MM.1S (cell line): ENCODE measurements around the gene SLC6A7.

Source experiments
- DNase-seq: peaks from one replicate; pipeline ENCODE4 v3.0.0-alpha.2; 2015
- H2AFZ ChIP-seq: fragments of 300-600 bp; sonication (generic); 2 replicates; pipeline ENCODE4 v1.6.0; 2016; ENCODE audit warnings: antibody characterized with exemption, low read length
- H3F3A ChIP-seq: fragments of 300-600 bp; sonication (generic); 2 replicates; pipeline ENCODE4 v1.6.1; 2016; ENCODE audit warnings: mild to moderate bottlenecking, antibody characterized with exemption, low read length, moderate library complexity, mixed read lengths; ENCODE audit not compliant: insufficient read depth
- H3K27ac ChIP-seq: fragments of 300-600 bp; sonication (generic); 2 replicates; pipeline ENCODE4 v1.5.1; 2016; ENCODE audit warnings: mild to moderate bottlenecking, low read length
- H3K27me3 ChIP-seq: fragments of 300-600 bp; sonication (generic); replicated peaks from 2 replicates; pipeline ENCODE4 v1.6.0; 2016; ENCODE audit warnings: low read length; ENCODE audit not compliant: insufficient read depth
- H3K36me3 ChIP-seq: fragments of 300-600 bp; sonication (generic); replicated peaks from 2 replicates; pipeline ENCODE4 v1.6.1; 2016; ENCODE audit warnings: mild to moderate bottlenecking, low read length, mixed read lengths; ENCODE audit not compliant: insufficient read depth
- H3K4me1 ChIP-seq: fragments of 300-600 bp; sonication (generic); 2 replicates; pipeline ENCODE4 v1.6.1; 2016; ENCODE audit warnings: low read length, mixed read lengths
- H3K4me2 ChIP-seq: fragments of 300-600 bp; sonication (generic); 2 replicates; pipeline ENCODE4 v1.6.0; 2016; ENCODE audit warnings: low read depth, low read length
- H3K4me3 ChIP-seq: fragments of 300-600 bp; sonication (generic); 2 replicates; pipeline ENCODE4 v1.5.1; 2016; ENCODE audit warnings: low read length, mixed read lengths
- H3K79me2 ChIP-seq: fragments of 300-600 bp; sonication (generic); 2 replicates; pipeline ENCODE4 v1.6.1; 2016; ENCODE audit warnings: mixed run types, low read length, mixed read lengths
- H3K9ac ChIP-seq: fragments of 300-600 bp; sonication (generic); 2 replicates; pipeline ENCODE4 v1.6.1; 2016; ENCODE audit warnings: low read length, mixed read lengths
- H3K9me2 ChIP-seq: fragments of 300-600 bp; sonication (generic); replicated peaks from 2 replicates; pipeline ENCODE4 v1.6.1; 2016; ENCODE audit warnings: mild to moderate bottlenecking, low read length, mixed read lengths; ENCODE audit not compliant: insufficient read depth
- H3K9me3 ChIP-seq: fragments of 300-600 bp; sonication (generic); replicated peaks from 2 replicates; pipeline ENCODE4 v1.6.1; 2016; ENCODE audit warnings: mild to moderate bottlenecking, low read length, mixed read lengths; ENCODE audit not compliant: insufficient read depth
- H4K20me1 ChIP-seq: fragments of 300-600 bp; sonication (generic); 2 replicates; pipeline ENCODE4 v1.6.1; 2016; ENCODE audit warnings: mild to moderate bottlenecking, low read length, moderate library complexity, mixed read lengths; ENCODE audit not compliant: insufficient read depth
- EZH2 ChIP-seq: fragments of 300-600 bp; sonication (generic); optimal IDR thresholded peaks from 2 replicates; pipeline ENCODE3; 2017; ENCODE audit warnings: low read depth, mild to moderate bottlenecking, antibody characterized with exemption, low read length, mixed read lengths
- EZH2phosphoT487 ChIP-seq: fragments of 300-600 bp; sonication (generic); IDR thresholded peaks from 2 replicates; pipeline ENCODE4 v1.6.1; 2018; ENCODE audit warnings: antibody characterized with exemption, low read length
- TF ChIP-seq, protein P1 (sequence below): fragments of 300-600 bp; sonication (generic); IDR thresholded peaks from 2 replicates; pipeline ENCODE4 v1.5.1; 2016; ENCODE audit warnings: antibody characterized with exemption, low read length, mixed read lengths

SLC6A7 gene

DNA sequence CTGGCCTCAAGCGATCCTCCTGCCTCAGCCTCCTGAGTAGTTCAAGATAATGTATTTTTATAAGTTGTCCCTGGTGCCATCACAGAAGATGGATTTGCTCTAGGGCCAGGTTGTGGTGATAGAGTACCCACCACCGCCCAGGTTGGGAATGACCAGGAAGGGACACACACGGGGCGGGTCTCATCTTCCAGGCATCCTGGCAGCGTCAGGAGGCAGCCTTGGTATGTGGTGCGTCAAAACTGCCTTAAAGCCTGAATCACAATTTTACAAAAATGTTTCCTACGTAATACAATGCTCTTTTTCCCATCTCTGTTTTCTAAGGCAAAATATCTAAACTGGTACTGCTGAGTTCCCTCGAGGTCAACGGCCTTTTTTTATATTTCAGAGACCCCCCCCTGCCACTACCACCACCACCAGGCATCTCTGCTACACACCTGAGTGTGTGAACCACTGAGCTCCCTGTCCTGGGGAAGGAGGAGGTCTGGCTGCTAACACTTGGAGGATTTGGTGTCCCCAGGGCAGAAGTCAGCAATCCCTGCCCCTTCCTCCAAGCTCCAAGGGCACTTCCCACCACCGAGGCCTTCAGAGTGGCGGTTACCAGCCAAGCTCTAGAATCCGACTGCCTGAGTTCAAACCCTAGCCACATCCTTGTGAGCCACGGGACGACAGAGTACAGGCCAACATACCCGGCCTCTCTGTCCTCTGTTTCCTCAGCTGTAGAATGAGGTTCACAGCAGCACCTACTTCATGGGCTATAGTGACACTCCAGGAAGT, 47.3 kb downstream of the SLC6A7 start:
- no peaks in the 10 kb centered on the region for H3K36me3 ChIP-seq
- no peaks in the 10 kb centered on the region for H3K9me2 ChIP-seq
- no peak overlapping the region for H2AFZ ChIP-seq
- no peaks in the 10 kb centered on the region for H3K4me1 ChIP-seq
- H3K79me2 ChIP-seq, result no peaks in the 10 kb centered on the region
- H3K9ac ChIP-seq, result no peak overlapping the region
- no peak overlapping the region for H3K27ac ChIP-seq
- no peaks in the 10 kb centered on the region for H3K27me3 ChIP-seq
- no peak for DNase-seq
- no peak overlapping the region for H3K4me3 ChIP-seq
- TF ChIP-seq, protein P1, sequence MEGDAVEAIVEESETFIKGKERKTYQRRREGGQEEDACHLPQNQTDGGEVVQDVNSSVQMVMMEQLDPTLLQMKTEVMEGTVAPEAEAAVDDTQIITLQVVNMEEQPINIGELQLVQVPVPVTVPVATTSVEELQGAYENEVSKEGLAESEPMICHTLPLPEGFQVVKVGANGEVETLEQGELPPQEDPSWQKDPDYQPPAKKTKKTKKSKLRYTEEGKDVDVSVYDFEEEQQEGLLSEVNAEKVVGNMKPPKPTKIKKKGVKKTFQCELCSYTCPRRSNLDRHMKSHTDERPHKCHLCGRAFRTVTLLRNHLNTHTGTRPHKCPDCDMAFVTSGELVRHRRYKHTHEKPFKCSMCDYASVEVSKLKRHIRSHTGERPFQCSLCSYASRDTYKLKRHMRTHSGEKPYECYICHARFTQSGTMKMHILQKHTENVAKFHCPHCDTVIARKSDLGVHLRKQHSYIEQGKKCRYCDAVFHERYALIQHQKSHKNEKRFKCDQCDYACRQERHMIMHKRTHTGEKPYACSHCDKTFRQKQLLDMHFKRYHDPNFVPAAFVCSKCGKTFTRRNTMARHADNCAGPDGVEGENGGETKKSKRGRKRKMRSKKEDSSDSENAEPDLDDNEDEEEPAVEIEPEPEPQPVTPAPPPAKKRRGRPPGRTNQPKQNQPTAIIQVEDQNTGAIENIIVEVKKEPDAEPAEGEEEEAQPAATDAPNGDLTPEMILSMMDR, result no peak
- TF ChIP-seq EZH2phosphoT487 (no peak), EZH2 (no peak)
- H3K9me3 ChIP-seq, result no peaks in the 10 kb centered on the region
- H3K4me2 ChIP-seq, result no peak overlapping the region
- H3F3A ChIP-seq, result no peaks in the 10 kb centered on the region
- H4K20me1 ChIP-seq, result no peaks in the 10 kb centered on the region

DNA sequence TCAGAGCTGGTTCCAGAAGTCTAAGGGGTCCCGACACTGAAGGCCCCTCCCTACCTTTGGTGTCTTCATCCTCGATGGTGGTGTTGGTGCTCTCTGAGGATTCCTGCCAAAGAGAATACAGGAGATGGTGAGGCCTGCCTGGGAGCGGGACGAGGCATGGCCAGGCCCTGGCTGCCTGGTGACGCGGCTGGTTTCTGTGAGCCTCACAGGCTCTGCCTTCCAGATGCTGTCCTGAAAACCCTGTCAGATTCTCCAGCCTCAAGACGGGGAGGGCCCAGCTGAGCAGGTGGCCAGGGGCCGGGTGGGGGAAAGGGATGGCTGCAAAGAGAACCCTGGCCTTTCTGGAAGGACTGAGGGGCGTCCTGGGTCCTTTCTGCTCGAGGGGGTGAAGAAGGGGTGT, 48.8 kb downstream of the SLC6A7 start:
- Histone ChIP-seq H3K36me3 (no peaks in the 10 kb centered on the region), H3K4me1 (no peaks in the 10 kb centered on the region), H3F3A (no peaks in the 10 kb centered on the region), H3K27ac (no peak overlapping the region), H3K4me2 (no peak overlapping the region), H3K9me3 (no peaks in the 10 kb centered on the region), H3K27me3 (no peaks in the 10 kb centered on the region), H2AFZ (no peak overlapping the region), H3K4me3 (no peak overlapping the region), H3K9me2 (no peaks in the 10 kb centered on the region), H4K20me1 (no peaks in the 10 kb centered on the region), H3K9ac (no peak overlapping the region), H3K79me2 (no peaks in the 10 kb centered on the region)
- no peak for DNase-seq
- TF ChIP-seq EZH2, result no peak
- TF ChIP-seq, protein P1, result no peak
- TF ChIP-seq EZH2phosphoT487, result no peak

DNA sequence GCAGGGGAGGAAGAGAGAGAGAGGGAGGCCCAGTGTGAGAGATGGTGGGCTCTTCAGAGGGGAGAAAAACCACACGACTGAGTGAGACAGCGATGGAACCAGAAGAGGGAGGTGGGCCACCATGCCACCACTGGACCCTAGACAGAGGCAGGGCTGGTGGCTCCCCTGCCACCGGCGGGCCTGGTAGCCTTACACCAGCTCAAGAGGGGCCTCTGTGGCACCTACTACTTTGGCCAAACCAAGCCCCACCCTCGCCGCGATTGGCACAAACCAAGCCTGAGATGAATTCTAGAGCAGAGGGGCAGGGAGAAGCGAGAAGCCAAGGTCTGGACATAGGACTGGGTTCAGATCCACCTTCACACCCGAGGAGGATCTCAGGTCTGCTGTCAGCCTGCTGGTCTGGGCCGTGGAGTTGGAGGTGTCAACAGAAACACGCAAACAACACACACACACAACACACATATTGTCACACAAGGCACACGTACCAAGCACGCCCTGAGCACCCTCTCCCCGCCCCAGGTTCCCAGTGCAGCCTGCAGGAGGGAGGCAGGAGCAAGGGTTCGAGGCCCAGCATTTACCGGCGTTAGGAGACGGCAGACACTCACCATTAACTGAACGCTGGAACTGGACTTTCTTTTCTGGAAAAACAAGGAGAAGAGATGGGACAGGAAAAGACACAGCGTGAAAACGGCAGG, 49.4 kb downstream of the SLC6A7 start:
- H3K4me3 ChIP-seq, result no peak overlapping the region
- no peaks in the 10 kb centered on the region for H3K79me2 ChIP-seq
- H3K9me2 ChIP-seq, result no peaks in the 10 kb centered on the region
- H3K27ac ChIP-seq, result no peak overlapping the region
- no peak for DNase-seq
- no peaks in the 10 kb centered on the region for H3K36me3 ChIP-seq
- H2AFZ ChIP-seq, result no peak overlapping the region
- no peak overlapping the region for H3K9ac ChIP-seq
- H3F3A ChIP-seq, result no peaks in the 10 kb centered on the region
- no peak overlapping the region for H3K4me2 ChIP-seq
- no peaks in the 10 kb centered on the region for H4K20me1 ChIP-seq
- TF ChIP-seq EZH2, result no peak
- TF ChIP-seq EZH2phosphoT487, result no peak
- TF ChIP-seq, protein P1, result no peak
- no peaks in the 10 kb centered on the region for H3K4me1 ChIP-seq
- H3K9me3 ChIP-seq, result no peaks in the 10 kb centered on the region
- no peaks in the 10 kb centered on the region for H3K27me3 ChIP-seq
